Endothelial cell of umbilical vein (primary cell): ENCODE data around the gene METTL26. TPM values are rescaled to one million over a fixed set of nuclear protein-coding genes. Genes with fewer than 3 reads are reported as not detected.

Experiments used
- BruUV-seq: library from RNA; stranded (reverse); fragments of 400-500 nt; replicated peaks from 2 replicates; lab custom pipeline; 2021; lab: Mats Ljungman, UMichigan
- CTCF ChIA-PET: fragments of 300-600, 350-600 bp; sonication (Branson Sonifier 250); formaldehyde crosslinking; loops from one replicate; lab custom pipeline; 2021; ENCODE audit warnings: antibody characterized with exemption, inconsistent platforms; lab: Charles Lee
- POLR2A ChIA-PET: fragments of 300-600, 350-600 bp; sonication (Branson Sonifier 250); formaldehyde crosslinking; loops from one replicate; lab custom pipeline; 2021; ENCODE audit warnings: antibody characterized with exemption, inconsistent platforms; lab: Charles Lee
- DNase-seq: peaks from one replicate; pipeline ENCODE4 v3.0.0-alpha.2; 2011; ENCODE audit warnings: low read depth, low spot score
- FAIRE-seq: peaks from 2 replicates; lab custom pipeline; 2011; peaks lifted over from hg19 to GRCh38; lab: Jason Lieb, UNC
- H2AFZ ChIP-seq: 2 replicates; pipeline ENCODE4 v1.6.0; 2012; ENCODE audit warnings: low read depth, low read length, control low read depth, inconsistent platforms
- H3K27ac ChIP-seq: 2 replicates; pipeline ENCODE4 v1.5.1; 2011; ENCODE audit warnings: low read depth, mild to moderate bottlenecking, control low read depth, low read length, moderate library complexity; ENCODE audit not compliant: insufficient read depth
- H3K27me3 ChIP-seq, 2 experiments: 2 replicates each; pipeline versions ENCODE4 v1.6.0 to v1.6.1; 2011; ENCODE audit warnings: low read length in 2 of 2, mixed read lengths in 1 of 2; ENCODE audit not compliant: control insufficient read depth in 2 of 2, insufficient read depth in 2 of 2
- H3K36me3 ChIP-seq, 2 experiments: 2 replicates in 1 of 2; 3 replicates in 1 of 2; pipeline ENCODE4 v1.5.1; 2011; ENCODE audit warnings: low read length in 2 of 2, mild to moderate bottlenecking in 1 of 2, moderate library complexity in 1 of 2; ENCODE audit not compliant: control insufficient read depth in 2 of 2, insufficient read depth in 2 of 2; ENCODE audit errors: extremely low read depth in 1 of 2
- H3K4me1 ChIP-seq: 3 replicates; pipeline ENCODE4 v1.5.1; 2011; ENCODE audit warnings: mild to moderate bottlenecking, low read length; ENCODE audit not compliant: control insufficient read depth, insufficient read depth; ENCODE audit errors: extremely low read depth
- H3K4me2 ChIP-seq: 2 replicates; pipeline ENCODE4 v1.6.1; 2011; ENCODE audit warnings: low read length, control low read depth, mixed read lengths; ENCODE audit not compliant: insufficient read depth
- H3K4me3 ChIP-seq, 3 experiments: fragments of 200-600 bp in 1 of 3; sonication (generic), shearing (Covaris generic) in 1 of 3; replicated peaks in 1 of 3; 2 replicates each; pipeline ENCODE4 v1.5.1; 2011 to 2016; ENCODE audit warnings: control low read depth in 3 of 3, low read length in 3 of 3, mild to moderate bottlenecking in 2 of 3, inconsistent platforms in 1 of 3, low read depth in 1 of 3, moderate library complexity in 1 of 3; ENCODE audit not compliant: insufficient read depth in 1 of 3
- H3K79me2 ChIP-seq: 2 replicates; pipeline ENCODE4 v1.6.0; 2012; ENCODE audit warnings: low read length, inconsistent platforms; ENCODE audit not compliant: control insufficient read depth, insufficient read depth
- H3K9ac ChIP-seq: replicated peaks from 2 replicates; pipeline ENCODE3; 2011; ENCODE audit warnings: low read length, control low read depth; ENCODE audit not compliant: insufficient read depth; ENCODE audit errors: extremely low read depth
- H3K9me1 ChIP-seq: replicated peaks from 3 replicates; pipeline ENCODE4 v1.6.0; 2011; ENCODE audit warnings: mild to moderate bottlenecking, low read length; ENCODE audit not compliant: control insufficient read depth, insufficient read depth; ENCODE audit errors: extremely low read depth
- H3K9me3 ChIP-seq: replicated peaks from 2 replicates; pipeline ENCODE4 v1.5.1; 2012; ENCODE audit warnings: low read length, inconsistent platforms; ENCODE audit not compliant: control insufficient read depth, insufficient read depth
- H4K20me1 ChIP-seq: replicated peaks from 2 replicates; pipeline ENCODE3; 2011; ENCODE audit warnings: mild to moderate bottlenecking, low read length; ENCODE audit not compliant: control insufficient read depth, insufficient read depth; ENCODE audit errors: extremely low read depth
- EZH2 ChIP-seq: IDR thresholded peaks from 2 replicates; pipeline ENCODE4 v1.6.1; 2012; ENCODE audit warnings: borderline replicate concordance, low read depth, mild to moderate bottlenecking, moderate library complexity, low read length, inconsistent platforms; ENCODE audit not compliant: severe bottlenecking
- FOS ChIP-seq: IDR thresholded peaks from 2 replicates; pipeline ENCODE4 v1.6.1; 2011; ENCODE audit warnings: mild to moderate bottlenecking, low read length, moderate library complexity, borderline replicate concordance; ENCODE audit not compliant: insufficient read depth
- JUN ChIP-seq: IDR thresholded peaks from 2 replicates; pipeline ENCODE4 v1.6.1; 2011; ENCODE audit warnings: borderline replicate concordance, low read depth; ENCODE audit not compliant: insufficient read length, insufficient read depth
- MYC ChIP-seq: IDR thresholded peaks from one replicate; pipeline ENCODE4 v1.6.1; 2011; ENCODE audit warnings: mild to moderate bottlenecking, low read depth, low read length
- dilution Hi-C: fragments of 300-500 bp; cut with MboI; formaldehyde crosslinking; loops from one replicate; pipeline ENCODE4 v1.15.0; 2019; ENCODE audit warnings: low sequenced_read_pairs; ENCODE audit not compliant: extremely low pct_ligation_motif_present
- intact Hi-C: fragments of 100-400 bp; cut with micrococcal nuclease; formaldehyde crosslinking; loops from one replicate; pipeline ENCODE4 v1.10.0; 2022
- polyA plus RNA-seq, 4 experiments: library from polyadenylated mRNA; depleted of rRNA in 3 of 4; stranded (reverse) in 3 of 4; unstranded in 1 of 4; fragments of >200 nt; gene quantifications; 2 replicates each; pipeline versions ENCODE4 v1.2.1 to v1.2.3, GENCODE V29; 2011 to 2012; ENCODE audit warnings: missing spikeins in 1 of 4
- total RNA-seq: library from RNA; stranded (reverse); gene quantifications from 2 replicates; pipeline ENCODE4 v1.2.3, GENCODE V29; 2021
- TF ChIP-seq, protein P1 (sequence below), 2 donors: IDR thresholded peaks; 1 replicate in 1 of 2; 2 replicates in 1 of 2; pipeline ENCODE4 v1.5.1; 2011; ENCODE audit warnings: low read length in 2 of 2, mild to moderate bottlenecking in 2 of 2, moderate library complexity in 2 of 2, control low read depth in 1 of 2, inconsistent platforms in 1 of 2, low read depth in 1 of 2; ENCODE audit not compliant: insufficient read depth in 1 of 2; ENCODE audit errors: extremely low read depth in 1 of 2

METTL26 gene
- total and polyA plus RNA-seq, 2 donors (not counting 3 experiments of a cell fraction or from before 2014, with no cell fraction given): 114 to 138 TPM

- no TSS peak for BruUV-seq
- intact Hi-C loops: no loop called here
- Histone ChIP-seq H3K9ac (no peak overlapping the region), H2AFZ (no peak overlapping the region), H3K79me2 (peaks cover 18% of the 10 kb centered on the region), H3K36me3 (peaks cover 5 to 35% of the 10 kb centered on the region in 2 experiments), H3K4me1 (no peaks in the 10 kb centered on the region), H3K9me1 (no peaks in the 10 kb centered on the region), H3K4me3 (no peak overlapping the region), H3K27ac (no peak overlapping the region), H4K20me1 (no peaks in the 10 kb centered on the region), H3K9me3 (no peaks in the 10 kb centered on the region), H3K4me2 (no peak overlapping the region), H3K27me3 (no peaks in the 10 kb centered on the region)
- ChIA-PET CTCF (interaction anchor here (0.8 kb wide), 1 partner anchor 92 kb away, joined by 3 read pairs; no protein-coding TSS in a partner anchor), POLR2A (no interaction called here)
- DNase-seq (no peak), FAIRE-seq (no peak)
- TF ChIP-seq FOS (no peak), MYC (no peak), EZH2 (no peak), JUN (no peak)
- TF ChIP-seq, protein P1, sequence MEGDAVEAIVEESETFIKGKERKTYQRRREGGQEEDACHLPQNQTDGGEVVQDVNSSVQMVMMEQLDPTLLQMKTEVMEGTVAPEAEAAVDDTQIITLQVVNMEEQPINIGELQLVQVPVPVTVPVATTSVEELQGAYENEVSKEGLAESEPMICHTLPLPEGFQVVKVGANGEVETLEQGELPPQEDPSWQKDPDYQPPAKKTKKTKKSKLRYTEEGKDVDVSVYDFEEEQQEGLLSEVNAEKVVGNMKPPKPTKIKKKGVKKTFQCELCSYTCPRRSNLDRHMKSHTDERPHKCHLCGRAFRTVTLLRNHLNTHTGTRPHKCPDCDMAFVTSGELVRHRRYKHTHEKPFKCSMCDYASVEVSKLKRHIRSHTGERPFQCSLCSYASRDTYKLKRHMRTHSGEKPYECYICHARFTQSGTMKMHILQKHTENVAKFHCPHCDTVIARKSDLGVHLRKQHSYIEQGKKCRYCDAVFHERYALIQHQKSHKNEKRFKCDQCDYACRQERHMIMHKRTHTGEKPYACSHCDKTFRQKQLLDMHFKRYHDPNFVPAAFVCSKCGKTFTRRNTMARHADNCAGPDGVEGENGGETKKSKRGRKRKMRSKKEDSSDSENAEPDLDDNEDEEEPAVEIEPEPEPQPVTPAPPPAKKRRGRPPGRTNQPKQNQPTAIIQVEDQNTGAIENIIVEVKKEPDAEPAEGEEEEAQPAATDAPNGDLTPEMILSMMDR (IDR thresholded peaks at IDR 0.05; ENCODE audit: extremely low read depth in 1 of 2, insufficient read depth in 1 of 2, low read depth in 1 of 2, low read length in 2 of 2): no peak
- dilution Hi-C loops: no loop called here
Measured at GRCh38 chr16:670485-671352, 34.6 kb upstream of the METTL26 start.
